Stimulated activated CD4-positive, alpha-beta T cell treated with anti-CD3 and anti-CD28 coated beads, Interleukin-15, amount 100 ng/mL, for 48 hours (primary cell): ENCODE measurements around the gene CD33.

Experiments
- DNase-seq, 2 donors: peaks; one replicate each; pipeline ENCODE4 v3.0.0-alpha.2; 2020; ENCODE audit warnings: low read depth in 2 of 2

The CD33 gene

DNA sequence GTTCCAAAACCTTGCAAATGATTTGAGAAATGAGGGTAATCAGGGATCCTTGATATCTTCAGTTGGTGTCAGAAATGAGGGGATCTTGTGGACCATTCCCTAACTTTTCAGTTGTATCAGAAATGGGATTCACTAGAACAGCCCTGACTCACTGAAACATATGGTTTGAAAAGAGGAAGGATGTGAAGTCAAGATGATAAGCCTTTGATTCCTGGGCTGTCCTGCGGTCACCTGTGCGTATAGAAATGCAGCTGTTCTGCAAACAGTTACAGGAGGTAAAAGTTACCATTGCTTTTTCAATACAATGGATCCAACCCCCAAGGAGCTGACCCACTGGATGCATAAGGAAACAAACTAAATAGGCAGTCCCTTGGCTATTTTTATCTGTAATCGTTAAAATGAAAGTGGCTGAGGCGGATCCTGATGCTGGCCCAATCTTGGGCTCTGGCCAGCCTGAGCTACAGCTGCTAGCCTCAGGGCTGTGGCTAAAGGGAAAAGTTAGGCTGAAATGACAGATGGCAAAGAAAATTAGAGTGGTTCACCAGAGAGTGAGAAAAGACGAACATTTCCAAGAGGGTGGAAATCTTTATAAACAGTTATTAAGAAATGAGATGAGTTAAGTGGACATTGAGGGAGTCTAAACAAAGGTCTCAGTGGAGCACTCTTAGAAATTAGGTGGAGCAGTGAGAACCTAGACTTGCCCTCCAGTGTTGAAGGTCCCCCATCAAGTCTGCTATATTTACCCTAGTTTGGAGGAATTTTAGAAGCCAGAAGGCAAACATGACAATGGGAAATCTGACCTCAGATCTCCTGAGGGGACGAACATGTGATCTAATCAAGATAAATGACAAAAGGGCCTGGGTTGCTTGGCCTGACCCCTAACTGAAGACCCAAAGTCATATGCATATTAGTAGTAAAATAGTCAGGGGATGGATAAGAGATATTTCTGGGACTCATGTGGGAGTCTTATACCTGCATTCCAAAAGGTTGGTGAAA lies 33.6 kb downstream of the CD33 start:
- DNase-seq: no peak

DNA sequence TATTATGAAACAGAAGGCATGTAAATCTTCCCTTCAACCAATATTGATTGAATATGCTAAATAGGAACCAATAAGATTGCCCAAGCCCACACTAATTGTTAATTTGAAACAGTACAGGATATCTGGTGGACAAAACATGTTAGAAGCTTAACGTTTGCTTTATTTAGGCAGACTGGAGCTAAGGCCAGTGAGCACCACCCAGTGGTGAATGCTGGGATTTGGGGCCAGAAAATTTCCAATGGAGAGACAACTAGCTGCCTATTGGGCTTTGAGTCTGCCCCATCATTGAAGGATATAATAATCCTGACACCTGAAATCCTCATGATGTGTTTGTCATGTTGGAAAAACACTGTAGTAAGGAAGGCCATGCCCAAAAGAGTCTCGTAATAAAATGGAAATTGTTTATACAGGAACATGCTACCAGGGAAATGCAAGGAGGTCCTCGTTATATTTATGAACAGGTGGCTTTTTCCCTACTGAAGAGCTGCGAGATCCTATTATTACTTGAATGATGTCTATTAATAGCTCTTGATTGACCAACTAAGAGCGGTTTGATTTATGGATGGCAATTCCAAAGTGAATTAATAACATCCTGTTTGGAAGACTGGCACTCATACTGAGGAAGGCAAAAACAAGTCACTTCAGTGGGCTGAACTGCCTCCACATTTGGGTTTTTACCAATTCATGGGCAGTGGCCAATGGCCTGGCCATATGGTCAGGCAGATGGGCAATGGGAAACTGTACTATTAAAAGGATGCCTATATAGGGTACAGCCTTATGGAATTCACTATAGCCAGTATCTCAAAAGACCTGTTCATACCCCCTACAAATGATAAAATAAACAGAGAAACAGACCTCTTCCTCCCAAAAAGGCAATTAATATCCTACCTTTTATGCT lies 34.7 kb downstream of the CD33 start:
- peak; percentile 10 to 33 for DNase-seq

DNA sequence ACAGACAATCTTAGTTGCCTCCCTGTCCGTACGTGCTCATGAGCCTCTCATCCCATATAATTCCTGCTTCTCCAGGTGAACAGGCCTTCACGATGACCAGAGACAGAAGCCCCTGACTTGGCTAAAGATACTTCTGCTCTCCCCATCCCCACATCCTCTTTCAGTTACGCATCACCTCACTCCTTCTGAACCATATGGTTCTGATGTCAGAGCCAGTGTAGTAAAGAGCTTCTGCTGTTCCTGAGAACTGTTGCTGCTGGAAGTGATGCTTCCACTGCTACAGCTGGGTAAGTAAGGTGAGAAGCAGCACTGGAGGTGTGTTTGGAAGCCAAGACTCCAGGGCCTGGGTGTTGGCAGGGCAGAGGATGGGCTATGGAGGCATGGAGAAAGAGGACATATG lies 38.9 kb downstream of the CD33 start:
- DNase-seq: no peak

DNA sequence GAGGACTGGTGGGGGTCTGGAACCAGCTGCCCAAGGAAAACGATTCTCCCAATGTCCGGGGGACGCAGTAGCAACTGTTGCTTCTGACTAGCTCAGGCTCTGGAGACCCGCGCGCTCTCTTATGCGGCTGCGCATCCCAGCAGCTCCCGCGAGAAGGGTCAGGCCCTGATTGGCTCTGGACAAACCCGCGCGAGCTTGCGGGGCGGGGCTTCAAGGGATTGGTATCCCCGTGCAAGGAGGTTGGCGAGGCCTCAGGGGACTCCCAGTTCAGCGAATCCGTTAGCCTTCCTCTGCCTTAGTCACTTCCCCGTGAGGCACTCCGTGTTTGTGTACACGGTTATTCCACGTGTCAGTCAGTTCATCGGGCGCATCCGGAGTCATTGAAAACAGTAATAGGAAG lies 46.2 kb downstream of the CD33 start:
- no peak for DNase-seq

DNA sequence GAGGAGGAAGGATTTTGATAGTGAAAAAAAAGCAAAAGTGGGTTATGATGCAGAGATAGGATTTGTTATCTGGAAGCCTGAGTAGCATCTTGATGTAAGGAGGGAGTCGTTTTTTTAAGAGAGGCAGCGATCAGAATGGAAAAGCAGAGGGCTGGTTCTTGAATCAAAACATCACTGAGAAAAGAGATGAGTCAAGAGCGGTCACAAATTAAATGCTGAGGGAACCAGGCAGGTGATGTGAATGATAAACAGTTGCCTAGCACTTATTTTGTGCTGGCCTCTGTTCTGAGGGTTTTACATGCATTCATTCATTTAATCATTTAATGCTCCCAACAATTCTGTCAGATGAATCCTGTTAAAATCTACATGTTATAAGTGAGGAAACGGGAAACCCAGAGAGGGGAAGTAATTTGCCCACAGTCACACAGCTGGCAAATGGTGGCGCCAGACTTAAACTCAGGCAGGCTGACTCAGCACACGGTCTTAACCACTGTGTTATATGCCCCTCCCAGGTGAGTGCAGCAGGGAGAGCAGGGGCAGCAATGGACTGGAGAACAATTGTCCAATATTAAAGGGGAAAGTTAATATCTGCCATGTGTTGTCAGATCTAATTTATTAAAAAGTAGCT lies 47.4 kb downstream of the CD33 start:
- DNase-seq: no peak

DNA sequence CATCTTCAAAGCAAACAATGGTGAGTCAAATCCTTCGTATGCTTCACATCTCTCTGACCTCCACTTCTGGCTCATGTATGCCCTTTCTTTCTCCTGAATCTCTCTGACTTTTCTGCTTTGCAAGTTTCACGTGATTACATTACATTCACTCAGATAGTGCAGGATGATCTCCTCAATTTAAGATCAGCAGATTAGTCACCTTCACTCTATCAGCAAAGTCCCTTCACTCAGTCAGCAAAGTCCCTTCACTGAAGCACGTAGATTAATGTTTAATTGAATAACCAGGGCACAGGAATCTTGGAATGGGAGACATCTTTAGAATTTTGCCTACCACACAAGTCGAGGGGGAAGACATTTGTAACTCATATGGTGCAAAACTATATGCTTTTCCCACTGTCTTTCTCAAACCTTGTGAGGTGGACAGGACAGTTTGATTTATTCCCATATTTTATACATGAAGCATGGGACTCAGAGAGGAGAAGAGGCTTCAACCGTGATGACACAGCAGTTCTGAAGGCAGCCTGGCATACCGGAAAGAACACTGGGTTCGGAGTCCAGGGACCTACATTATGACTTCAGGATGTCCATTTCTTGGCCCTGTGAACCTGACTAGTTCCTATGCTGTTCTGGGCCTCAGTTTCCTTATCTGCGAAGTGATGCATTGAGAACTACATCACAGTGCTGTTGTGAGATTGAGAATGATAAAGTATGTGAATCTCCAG lies 49.3 kb downstream of the CD33 start:
- DNase-seq: no peak

DNA sequence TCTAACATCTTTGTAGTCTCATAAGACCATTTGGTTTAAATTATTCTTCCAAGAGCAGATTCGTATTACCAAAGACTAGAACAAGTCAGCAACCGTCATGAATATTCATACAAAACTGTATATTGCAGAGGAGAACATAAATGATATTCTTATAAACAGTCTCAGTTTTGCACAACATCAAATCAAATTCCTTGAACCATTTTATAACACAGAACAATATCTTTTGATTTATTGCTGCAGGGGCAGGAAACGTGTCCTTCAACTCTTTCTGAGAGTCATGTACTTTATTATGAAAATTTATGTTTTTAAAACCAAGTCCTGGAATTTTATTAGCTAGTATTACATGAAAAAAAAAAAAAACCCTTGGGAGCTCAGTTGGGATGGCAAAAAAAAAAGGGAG lies 52.2 kb downstream of the CD33 start:
- no peak for DNase-seq

DNA sequence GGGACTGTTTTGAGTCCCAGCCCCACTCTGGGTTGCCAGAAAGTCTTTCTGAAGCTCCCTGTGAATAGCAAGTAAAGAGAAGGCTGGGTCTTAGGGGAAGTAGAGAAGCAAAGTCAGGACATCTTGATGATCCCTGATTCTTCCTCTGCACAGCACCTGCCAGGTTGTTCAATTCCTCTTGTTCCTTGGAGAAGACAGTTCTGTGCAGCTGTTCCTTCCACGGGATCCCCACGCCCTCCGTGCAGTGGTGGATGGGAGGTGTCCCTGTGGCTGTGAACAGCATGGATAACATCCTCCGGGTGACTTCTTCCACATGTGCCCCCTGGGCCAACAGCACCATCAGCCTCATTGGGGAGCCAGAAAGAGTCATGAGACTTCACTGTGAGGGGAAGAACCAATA lies 57.5 kb downstream of the CD33 start:
- no peak for DNase-seq

DNA sequence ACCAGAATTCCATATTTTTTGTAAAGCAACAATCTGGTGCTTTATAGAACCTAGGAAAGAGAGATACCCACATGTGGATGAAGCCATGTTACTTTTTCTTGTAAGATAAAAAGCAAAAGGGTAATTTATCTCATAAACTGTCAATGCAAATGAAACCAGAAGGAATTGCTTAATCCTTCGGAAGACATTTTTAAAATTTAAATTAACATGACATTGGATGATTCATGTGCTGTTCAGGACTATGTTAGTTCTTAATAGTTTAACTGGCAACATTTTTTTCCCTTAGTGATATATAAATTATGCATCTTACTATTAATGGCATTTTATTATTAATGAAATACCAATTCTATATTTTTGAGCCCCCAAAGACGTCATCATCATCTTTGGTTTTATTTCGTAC lies 60.8 kb downstream of the CD33 start:
- DNase-seq: no peak
